GM12875 (cell line): ENCODE data around the gene NFE2L3.
"Not testable (repeated sequence)": the region's sequence is repeated elsewhere in the genome, so short reads cannot be mapped to it uniquely, and the experiment has no call there.

Experiments used
- H3K4me3 ChIP-seq: one replicate; pipeline ENCODE4 v1.5.1; 2011; ENCODE audit warnings: low read depth, low read length, control low read depth
- TF ChIP-seq, protein P1 (sequence below): IDR thresholded peaks from 2 replicates; pipeline ENCODE4 v1.5.1; 2011; ENCODE audit warnings: low read depth, mild to moderate bottlenecking, control low read depth, inconsistent platforms, low read length, moderate library complexity, borderline replicate concordance; ENCODE audit not compliant: insufficient read depth

Gene NFE2L3

DNA sequence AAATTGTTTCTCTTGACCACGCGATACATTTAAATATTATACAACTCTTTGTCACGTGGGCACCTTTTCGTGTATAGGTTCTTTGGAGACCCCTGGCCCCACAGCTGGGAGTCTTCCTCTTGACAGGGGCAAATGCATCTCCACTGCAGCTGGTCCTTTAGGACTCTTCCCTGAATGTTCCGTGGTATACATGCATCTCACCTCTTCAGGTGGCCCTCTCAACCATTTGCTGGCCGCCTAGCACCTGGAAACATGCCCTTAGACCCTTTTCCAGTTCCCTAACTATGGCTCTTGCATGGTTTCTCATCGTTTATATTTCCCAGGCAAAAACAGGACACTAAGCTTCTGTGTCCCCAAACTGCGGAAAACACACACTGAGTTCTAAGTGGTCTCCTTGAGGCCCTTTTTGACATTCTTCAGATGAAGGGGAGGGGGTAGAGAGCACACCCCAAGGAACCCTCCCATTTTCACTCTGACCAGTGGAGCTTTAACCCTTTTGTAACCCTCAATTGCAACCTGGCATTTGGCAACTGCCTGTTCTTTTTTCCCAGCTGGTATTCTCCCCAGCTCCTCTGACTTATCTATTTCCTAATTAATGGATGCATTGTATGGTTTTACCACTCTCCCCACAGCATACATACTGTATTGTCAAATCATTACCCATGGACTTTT lies 28.0 kb downstream of the NFE2L3 start:
- TF ChIP-seq, protein P1, sequence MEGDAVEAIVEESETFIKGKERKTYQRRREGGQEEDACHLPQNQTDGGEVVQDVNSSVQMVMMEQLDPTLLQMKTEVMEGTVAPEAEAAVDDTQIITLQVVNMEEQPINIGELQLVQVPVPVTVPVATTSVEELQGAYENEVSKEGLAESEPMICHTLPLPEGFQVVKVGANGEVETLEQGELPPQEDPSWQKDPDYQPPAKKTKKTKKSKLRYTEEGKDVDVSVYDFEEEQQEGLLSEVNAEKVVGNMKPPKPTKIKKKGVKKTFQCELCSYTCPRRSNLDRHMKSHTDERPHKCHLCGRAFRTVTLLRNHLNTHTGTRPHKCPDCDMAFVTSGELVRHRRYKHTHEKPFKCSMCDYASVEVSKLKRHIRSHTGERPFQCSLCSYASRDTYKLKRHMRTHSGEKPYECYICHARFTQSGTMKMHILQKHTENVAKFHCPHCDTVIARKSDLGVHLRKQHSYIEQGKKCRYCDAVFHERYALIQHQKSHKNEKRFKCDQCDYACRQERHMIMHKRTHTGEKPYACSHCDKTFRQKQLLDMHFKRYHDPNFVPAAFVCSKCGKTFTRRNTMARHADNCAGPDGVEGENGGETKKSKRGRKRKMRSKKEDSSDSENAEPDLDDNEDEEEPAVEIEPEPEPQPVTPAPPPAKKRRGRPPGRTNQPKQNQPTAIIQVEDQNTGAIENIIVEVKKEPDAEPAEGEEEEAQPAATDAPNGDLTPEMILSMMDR, result no peak

DNA sequence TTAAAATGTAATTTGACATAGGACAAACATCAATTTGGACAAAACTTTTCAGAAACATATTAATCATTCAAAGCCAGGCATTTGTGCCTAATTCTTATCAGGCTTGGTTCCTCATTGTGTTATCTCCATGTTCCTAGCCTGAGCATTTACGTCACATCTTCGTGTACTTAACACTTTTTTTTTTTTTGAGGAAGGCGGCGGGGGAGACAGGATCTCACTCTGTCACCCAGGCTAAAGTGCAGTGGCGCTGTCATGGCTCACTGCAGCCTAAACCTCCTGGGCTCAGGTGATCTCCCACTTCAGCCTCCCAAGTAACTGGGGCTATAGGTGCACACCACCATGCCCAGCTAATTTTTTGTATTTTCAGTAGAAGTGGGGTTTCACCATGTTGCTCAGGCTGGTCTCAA lies 28.8 kb downstream of the NFE2L3 start:
- TF ChIP-seq, protein P1, result no peak
- H3K4me3 ChIP-seq, result no peak overlapping the region

More for the DNA sequence above, 28.0 kb downstream of the NFE2L3 start:
- no peak overlapping the region for H3K4me3 ChIP-seq

DNA sequence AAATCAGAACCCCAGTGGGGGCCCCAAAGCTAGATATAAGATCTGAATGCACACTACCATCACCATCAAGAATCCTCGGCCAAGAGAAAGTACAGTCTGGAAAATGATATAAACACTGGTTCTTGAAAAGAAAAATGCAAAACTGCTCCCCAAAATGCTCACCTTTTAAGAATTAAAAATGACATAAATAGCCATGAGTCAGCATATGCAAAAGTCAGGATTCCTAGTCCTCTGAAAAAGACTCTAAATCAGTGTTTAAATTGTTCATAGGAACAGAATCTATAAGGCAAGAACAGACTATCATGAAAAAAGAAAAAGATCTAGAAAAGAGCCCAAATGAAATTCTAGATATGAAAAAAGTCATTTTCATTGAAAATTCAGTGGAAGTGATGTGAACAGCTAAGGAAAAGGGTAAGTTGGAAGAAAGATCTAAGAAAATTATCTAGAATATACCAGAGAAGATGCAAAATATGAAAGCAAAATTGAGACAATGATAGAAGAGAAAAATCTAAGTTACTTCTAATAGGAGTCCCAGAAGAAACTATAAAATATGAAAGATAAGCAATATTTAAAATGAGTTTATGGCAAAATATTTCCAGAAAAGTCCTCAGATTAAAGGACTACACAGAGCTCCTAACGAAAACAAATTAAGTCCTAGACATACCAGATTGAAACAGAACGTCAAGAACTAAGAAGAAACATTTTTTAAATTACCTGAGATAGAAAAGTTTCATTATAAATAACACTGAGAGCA lies 29.7 kb downstream of the NFE2L3 start:
- H3K4me3 ChIP-seq, result no peak overlapping the region
- TF ChIP-seq, protein P1, result no peak

DNA sequence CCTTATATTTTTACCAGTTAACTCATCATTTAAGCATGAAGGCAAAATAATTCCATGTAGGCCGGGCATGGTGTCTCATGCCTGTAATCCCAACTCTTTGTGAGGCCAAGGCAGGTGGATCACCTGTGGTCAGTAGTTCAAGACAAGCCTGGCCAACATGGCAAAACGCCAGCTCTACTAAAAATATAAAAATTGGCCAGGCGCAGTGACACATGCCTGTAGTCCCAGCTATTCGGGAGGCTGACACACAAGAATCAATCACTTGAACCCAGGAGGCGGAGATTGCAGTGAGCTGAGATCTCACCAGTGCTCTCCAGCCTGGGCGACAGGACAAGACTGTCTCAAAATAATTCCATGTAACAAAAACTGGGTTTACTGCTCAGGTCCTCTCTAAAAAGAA lies 30.3 kb downstream of the NFE2L3 start:
- TF ChIP-seq, protein P1, result no peak
- H3K4me3 ChIP-seq, result no peak overlapping the region

DNA sequence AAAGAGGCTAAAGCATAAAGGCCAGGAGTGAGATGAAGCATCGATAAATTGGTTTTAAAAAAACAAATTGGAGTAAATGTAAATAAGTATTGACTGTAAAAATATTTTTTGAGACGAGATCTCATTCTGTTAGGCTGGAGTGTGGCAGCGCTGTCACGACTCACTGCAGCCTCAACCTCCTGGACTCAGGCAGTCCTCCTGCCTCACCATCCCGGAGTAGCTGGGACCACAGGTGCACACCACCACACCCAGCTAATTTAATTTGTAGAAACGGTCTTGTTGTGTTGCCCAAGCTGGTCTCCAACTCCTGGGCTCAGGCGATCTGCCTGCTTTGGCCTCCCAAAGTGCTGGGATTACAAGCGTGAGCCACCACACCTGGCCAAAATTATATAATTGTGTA lies 30.7 kb downstream of the NFE2L3 start:
- TF ChIP-seq, protein P1, result no peak

DNA sequence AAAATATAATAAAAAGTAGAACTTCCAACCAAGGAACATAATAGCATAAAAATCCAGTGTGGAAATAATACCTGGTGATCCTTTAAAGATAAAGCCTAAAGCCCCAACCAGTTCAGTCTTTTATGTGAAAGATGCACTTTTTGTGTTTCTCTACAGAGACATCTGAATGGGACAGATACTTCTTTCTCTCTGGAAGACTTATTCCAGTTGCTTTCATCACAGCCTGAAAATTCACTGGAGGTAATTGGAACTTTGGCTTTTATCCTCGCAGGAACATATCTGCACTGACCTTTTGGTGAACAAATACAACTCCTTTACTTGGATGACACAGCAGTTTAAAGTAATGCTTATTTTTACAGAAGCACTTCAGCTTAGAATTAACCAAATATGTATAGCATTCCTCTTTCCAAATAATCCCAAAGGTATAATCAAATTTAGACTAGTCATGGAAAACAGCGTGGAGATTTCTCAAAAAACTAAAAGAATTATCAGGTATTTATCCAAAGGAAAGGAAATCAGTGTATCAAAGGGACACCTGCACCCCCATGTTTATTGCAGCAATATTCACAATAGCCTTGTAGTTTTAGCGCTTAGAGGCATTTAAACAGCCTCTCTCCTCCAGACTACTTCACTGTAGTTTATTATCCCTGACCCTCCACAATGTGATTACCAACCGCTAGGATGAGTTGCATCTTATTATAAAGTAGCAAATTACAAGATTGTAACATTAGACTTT lies 31.7 kb downstream of the NFE2L3 start:
- TF ChIP-seq, protein P1, result no peak

More for the DNA sequence above, 30.7 kb downstream of the NFE2L3 start:
- no peak overlapping the region for H3K4me3 ChIP-seq

DNA sequence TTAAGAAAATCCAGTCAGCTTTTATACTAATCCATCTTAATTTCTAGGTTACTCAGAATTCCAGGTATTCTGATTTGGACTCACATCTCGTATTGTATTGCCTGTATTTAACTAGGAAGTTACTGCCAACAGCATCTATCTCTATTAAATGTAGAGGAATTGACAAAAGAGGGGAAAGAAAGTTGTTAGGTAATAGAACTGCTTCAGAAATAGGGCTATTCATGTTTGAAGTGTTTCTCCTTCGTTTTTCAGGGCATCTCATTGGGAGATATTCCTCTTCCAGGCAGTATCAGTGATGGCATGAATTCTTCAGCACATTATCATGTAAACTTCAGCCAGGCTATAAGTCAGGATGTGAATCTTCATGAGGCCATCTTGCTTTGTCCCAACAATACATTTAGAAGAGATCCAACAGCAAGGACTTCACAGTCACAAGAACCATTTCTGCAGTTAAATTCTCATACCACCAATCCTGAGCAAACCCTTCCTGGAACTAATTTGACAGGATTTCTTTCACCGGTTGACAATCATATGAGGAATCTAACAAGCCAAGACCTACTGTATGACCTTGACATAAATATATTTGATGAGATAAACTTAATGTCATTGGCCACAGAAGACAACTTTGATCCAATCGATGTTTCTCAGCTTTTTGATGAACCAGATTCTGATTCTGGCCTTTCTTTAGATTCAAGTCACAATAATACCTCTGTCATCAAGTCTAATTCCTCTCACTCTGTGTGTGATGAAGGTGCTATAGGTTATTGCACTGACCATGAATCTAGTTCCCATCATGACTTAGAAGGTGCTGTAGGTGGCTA lies 32.5 kb downstream of the NFE2L3 start:
- H3K4me3 ChIP-seq, result not testable (repeated sequence)

More for the DNA sequence above, 31.7 kb downstream of the NFE2L3 start:
- no peak overlapping the region for H3K4me3 ChIP-seq
